CD4-positive, alpha-beta T cell treated with Interleukin-4 for 4 hours (primary cell): ENCODE measurements around the gene NDUFS1.
A peak's percentile ranks its signal among the peaks of the same experiment; 100 is the strongest.
"Not testable (repeated sequence)": the region's sequence is repeated elsewhere in the genome, so short reads cannot be mapped to it uniquely, and the experiment has no call there.

Experiments used
- DNase-seq: peaks from one replicate; pipeline ENCODE4 v3.0.0-alpha.2; 2020

Gene NDUFS1

DNA sequence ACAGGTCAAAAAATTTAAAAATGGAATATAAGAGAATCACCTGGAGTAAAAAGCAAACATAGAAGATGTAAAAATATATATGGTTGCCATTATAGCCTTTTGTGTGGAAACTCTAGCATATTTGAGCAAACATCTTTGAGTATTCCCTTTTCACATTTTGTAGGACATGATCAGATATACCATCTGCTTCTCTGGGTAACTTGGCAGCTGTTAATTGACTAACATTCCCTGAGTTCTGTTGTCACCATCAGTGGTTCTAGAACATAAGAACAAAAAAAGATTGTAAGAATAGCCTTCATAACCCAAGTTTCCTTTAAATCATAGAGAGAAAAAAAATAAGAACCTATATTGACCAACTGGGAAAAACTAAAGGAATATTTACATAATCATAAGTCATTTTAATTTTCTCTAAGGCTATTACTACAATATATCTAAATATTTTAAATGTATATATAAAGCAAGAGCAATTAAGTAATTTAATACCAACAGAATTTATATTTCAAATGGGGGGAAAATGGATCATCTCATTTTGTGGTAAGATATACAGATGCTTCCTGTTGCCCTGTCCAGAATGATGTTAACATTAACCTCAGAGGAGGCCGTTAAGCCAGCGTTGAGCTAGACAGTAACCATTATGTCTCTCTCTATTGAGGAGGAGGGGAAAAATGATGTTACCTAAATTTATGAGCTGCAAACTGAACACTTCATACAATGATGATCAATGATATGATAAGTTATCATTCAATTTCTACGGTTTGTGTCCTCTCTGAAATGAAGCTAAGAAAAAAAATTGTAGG lies 63.5 kb downstream of the NDUFS1 start:
- DNase-seq = no peak

- no peak for DNase-seq
These were observed 66.9 kb downstream of the NDUFS1 start for GRCh38 chr2:206092297-206092696.

DNA sequence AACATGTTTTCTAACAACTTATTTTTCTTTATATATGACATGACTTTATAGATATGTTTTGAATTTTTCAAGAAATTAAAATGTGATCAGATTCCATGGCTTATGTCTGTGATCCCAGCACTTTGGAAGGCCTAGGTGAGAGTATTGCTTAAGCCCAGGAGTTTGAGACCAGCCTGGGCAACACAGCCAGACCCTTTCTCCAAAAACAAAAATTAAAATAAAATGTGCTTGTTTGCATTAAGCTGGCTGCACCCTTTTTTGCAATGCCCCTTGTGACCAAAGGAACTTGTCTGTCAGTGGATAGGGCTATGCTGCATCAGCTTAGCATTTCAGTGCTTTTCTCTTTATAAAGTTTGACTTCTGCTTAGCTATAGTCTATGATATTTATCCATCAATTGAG lies 71.0 kb downstream of the NDUFS1 start:
- no peak for DNase-seq

- no peak for DNase-seq
These were observed 72.4 kb downstream of the NDUFS1 start for GRCh38 chr2:206086716-206087350.

DNA sequence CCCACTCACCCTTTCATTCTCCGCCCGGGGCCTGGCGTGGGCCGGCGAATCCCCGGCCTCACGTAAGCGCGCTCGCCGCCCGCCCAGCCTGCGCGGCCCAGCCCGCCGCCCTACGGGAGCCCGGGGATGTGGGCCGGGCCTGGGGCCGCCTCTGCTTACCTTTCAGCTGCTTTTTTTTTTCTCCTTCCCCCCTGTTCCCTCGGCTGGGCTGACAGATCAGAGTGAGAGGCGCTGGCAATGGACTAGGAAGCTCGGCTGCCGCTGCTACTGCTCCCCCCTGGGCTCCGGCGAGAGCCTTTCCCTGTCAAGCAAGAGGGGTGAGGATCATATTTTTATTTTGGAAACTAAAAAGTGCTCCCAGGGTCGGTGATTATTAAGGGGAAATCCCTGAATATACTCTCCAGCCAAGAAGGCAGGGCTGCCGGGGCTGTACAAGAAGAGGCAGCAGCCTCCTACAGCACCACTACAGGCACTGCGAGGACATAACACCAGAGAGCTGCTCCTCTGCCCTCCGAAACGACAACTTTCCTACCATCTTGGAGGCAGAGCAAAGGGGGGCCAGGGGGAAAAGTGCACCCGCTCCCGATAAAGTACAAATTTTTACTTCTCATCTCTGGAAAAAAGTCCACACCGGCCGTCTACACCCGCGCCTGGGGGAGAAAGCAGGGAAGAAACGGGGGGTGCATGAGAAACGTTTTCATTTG lies 73.3 kb downstream of the NDUFS1 start, which contains the start of gene INO80D:
Gene INO80D (minus strand): TSS at position 433 of the 704 bp plus-strand sequence. CDS start 23,158 bp downstream, outside the sequence.
- peak; percentile 90 for DNase-seq

GRCh38 chr2:206084870-206085741 lies 74.1 kb downstream of the NDUFS1 start:
- peak; percentile 30 for DNase-seq

GRCh38 chr2:206084439-206084869 lies 74.8 kb downstream of the NDUFS1 start:
- peak; percentile 17 for DNase-seq

- DNase-seq = peak; percentile 40
These were observed 75.4 kb downstream of the NDUFS1 start for GRCh38 chr2:206083602-206084438.

- DNase-seq = no peak
These were observed 76.9 kb downstream of the NDUFS1 start for GRCh38 chr2:206082298-206082843.

- no peak for DNase-seq
These were observed 78.3 kb downstream of the NDUFS1 start for GRCh38 chr2:206080927-206081326.

DNA sequence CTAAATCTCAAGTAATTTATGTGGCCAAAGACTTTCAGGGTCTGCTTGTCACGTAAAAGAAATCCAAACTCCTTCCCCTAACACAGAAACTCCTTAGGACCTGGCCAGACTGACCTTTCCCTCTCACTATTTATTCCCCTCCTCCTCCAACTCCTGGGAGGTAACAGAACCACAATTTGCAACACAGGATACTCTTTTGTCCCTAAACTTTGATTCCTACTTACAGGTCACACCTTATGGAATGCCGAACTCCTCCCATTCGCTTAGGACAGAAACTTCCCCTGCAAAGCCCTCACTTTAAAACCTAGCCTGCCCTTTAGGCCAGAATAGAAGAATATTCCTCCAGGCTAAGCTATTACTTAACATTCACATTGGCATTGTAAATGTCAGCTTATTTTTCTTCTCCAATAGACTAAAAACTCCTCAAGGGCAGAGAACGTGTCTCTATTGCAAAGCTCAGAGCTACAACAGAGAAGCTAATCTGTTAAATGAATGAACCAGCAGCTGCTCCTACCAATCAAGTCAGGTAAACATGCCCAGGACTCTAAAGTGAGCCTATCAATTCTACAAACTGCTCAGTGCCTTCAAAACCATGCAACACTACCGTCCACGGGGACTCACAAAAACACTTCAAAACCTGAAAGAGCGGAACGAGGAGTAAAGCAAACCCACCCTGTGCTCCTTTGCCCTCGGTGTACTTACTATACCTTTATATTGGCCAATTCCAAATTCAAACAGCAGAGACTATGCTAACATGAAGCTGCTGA lies 79.4 kb downstream of the NDUFS1 start:
- DNase-seq = no peak

DNA sequence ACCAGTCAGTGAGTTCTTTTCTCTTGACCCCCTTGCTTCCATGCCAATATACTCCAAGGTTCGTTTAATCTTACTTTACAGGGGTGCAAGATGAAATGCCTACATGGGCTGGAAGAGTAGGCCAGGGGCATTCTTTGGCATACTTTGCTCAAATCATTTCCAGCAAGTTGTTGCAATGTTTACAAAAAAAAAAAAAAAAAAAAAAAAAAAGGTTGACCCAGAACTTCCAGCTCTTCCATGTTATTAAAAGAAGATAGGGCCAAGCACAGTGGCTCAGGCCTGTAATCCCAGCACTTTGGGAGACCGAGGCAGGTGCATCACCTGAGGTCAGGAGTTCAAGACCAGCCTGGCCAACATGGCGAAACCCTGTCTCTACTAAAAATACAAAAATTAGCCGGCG lies 81.4 kb downstream of the NDUFS1 start:
- not testable (repeated sequence) for DNase-seq

DNA sequence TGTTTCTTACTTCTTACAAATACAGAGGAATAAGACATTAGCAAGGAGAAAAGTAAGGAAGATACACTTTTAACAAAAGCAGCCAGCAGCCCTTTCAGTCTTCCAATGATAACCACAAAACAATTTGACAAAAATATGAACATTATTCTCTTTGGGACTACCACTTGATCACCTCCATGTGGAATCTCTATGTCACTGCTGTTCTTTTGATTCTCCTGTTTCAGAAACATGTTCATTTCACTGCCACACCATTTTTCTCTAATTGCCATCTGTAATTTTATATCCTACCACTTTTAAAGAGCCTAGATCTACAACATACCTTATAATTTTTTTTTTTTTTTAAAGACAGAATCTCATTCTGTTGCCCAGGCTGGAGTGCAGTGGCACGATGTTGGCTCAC lies 84.1 kb downstream of the NDUFS1 start:
- no peak for DNase-seq

DNA sequence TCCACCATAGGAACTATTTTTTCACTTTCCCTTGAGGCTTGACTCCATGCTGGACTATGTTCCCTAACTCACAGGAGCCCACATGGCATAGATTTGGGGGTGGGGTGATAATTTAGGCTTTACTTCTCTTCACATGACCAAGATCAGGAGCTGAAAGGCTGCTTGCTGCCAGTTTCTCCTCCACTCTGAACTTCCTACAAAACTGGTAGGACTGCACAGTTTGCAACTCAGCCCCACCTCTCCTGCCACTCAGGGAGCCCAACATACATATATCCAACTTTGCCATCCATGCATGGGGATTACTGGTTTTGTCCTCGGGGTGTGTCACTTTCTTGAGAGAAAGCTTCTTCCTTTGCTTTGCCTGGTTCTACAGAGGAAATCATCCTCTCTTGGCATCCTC lies 87.4 kb downstream of the NDUFS1 start:
- no peak for DNase-seq

DNA sequence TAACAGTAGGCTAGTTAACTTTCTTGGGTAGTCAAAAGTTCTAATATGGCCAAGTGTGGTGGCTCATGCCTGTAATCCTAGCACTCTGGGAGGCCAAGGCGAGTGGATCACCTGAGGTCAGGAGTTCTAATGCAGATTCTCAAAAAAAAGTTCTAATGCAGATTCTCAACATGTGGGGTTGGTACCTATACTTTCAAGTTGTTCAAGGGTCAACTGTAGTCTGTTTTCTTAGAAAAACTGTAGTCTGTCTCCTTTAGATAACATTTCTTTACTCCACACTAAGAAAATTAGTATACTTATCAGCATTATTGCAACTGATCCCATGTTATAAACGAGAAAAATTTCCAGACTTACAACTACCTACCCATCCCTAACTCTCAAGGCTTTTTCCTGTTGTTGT lies 89.8 kb downstream of the NDUFS1 start:
- no peak for DNase-seq

DNA sequence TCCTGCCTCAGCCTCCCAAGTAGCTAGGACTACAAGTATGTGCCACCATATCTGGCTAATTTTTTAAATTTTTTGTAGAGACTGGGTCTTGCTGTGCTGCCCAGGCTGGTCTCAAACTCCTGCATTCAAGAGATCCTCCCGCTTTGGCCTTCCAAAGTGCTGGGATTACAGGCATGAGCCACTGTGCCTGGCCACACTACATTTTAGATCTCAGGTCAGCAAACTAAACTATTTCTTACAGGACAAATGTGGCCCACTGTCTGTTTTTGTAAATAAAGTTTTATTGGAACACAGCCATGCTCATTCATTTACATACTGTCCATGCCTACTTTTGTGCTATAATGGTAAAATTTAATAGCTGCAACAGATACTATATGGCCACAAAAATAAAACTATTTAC lies 91.0 kb downstream of the NDUFS1 start:
- no peak for DNase-seq
